Heart left ventricle (tissue), 13 donors: ENCODE results near the gene LIG1.

Experiments
- CTCF ChIP-seq, 12 donors: fragments of 200-600 bp; sonication (generic) in 4 of 12; IDR thresholded peaks; one replicate each; pipeline versions ENCODE4 v1.5.0 to v1.8.0; 2018 to 2022; ENCODE audit warnings: antibody characterized with exemption in 12 of 12, mild to moderate bottlenecking in 5 of 12
- POLR2A ChIP-seq, 2 donors: fragments of 450-650 bp; IDR thresholded peaks; one replicate each; pipeline ENCODE4 v1.6.1; 2017; ENCODE audit warnings: antibody characterized with exemption in 2 of 2, mild to moderate bottlenecking in 2 of 2, moderate library complexity in 2 of 2
- donor health status: ischemic (EF 13 %, LVEDD 7.1; RV severe dilation, severe dysfunction).
- donor health status: DM: no; HTN: yes; CAD: no.
- donor health status: DM: no; HTN: no; CAD: no.
- donor health status: ischemic (EF 25% LVEDD 6.9; RV normal size, moderate dysfunction).
- donor health status: ischemic (EF 25% LVEDD 5.7; RV mildly dilated, moderate dysfunction).
- donor health status: ischemic (EF 35%, LVEDD 5.7; RV mildly dilated, moderate dysfunction).
- donor health status: nonischemic (EF 11% LVEDD 7.7; RV severe dilation, severe dysfunction).
- donor health status: DM: yes; HTN: yes; CAD: no.
- donor health status: PGD.
- donor health status: ischemic (EF 29% LVEDD 5.4; RV normal size, mild dysfunction).
- donor health status: nonischemic (EF 23%, LVEDD 6.1; RV moderate dilation, normal function).

GRCh38 chr19:48148576-48148975 is 21.6 kb downstream of the LIG1 start:
- no peak for TF ChIP-seq CTCF (IDR thresholded peaks at IDR 0.05)
- TF ChIP-seq POLR2A (IDR thresholded peaks at IDR 0.05) = no peak
